IPS-18a (cell line): ENCODE data around the gene CHD1L.
A peak's percentile ranks its signal among the peaks of the same experiment; 100 is the strongest.
"Not testable (repeated sequence)": the region's sequence is repeated elsewhere in the genome, so short reads cannot be mapped to it uniquely, and the experiment has no call there.

Experiments
- H3K27ac ChIP-seq: one replicate; pipeline ENCODE4 v1.5.1; 2013; ENCODE audit warnings: low read length
- H3K27me3 ChIP-seq: one replicate; pipeline ENCODE4 v1.6.1; 2013; ENCODE audit warnings: mild to moderate bottlenecking, low read length; ENCODE audit not compliant: control insufficient read depth, insufficient read depth
- H3K36me3 ChIP-seq: one replicate; pipeline ENCODE4 v1.6.1; 2013; ENCODE audit warnings: low read depth, low read length; ENCODE audit not compliant: control insufficient read depth
- H3K4me1 ChIP-seq: one replicate; pipeline ENCODE4 v1.6.1; 2013; ENCODE audit warnings: low read depth, low read length; ENCODE audit not compliant: control insufficient read depth
- H3K4me3 ChIP-seq: one replicate; pipeline ENCODE4 v1.5.1; 2013; ENCODE audit warnings: low read length
- H3K9ac ChIP-seq: one replicate; pipeline ENCODE4 v1.6.1; 2013; ENCODE audit warnings: mild to moderate bottlenecking, low read length, moderate library complexity
- H3K9me3 ChIP-seq: one replicate; pipeline ENCODE4 v1.6.1; 2013; ENCODE audit warnings: low read depth, low read length; ENCODE audit not compliant: control insufficient read depth

The CHD1L gene

GRCh38 chr1:147235822-147236221 is 6.7 kb upstream of the CHD1L start:
- Histone ChIP-seq H3K9ac (no peak overlapping the region), H3K4me1 (no peaks in the 10 kb centered on the region), H3K27ac (no peak overlapping the region), H3K4me3 (no peak overlapping the region), H3K9me3 (peaks cover 4% of the 10 kb centered on the region), H3K36me3 (no peaks in the 10 kb centered on the region), H3K27me3 (no peaks in the 10 kb centered on the region)

- Histone ChIP-seq H3K4me3 (no peak overlapping the region), H3K27ac (no peak overlapping the region), H3K27me3 (no peaks in the 10 kb centered on the region), H3K9ac (no peak overlapping the region), H3K36me3 (no peaks in the 10 kb centered on the region), H3K4me1 (no peaks in the 10 kb centered on the region), H3K9me3 (peaks cover 4% of the 10 kb centered on the region)
Observed at GRCh38 chr1:147236448-147236847, 6.0 kb upstream of the CHD1L start.

DNA sequence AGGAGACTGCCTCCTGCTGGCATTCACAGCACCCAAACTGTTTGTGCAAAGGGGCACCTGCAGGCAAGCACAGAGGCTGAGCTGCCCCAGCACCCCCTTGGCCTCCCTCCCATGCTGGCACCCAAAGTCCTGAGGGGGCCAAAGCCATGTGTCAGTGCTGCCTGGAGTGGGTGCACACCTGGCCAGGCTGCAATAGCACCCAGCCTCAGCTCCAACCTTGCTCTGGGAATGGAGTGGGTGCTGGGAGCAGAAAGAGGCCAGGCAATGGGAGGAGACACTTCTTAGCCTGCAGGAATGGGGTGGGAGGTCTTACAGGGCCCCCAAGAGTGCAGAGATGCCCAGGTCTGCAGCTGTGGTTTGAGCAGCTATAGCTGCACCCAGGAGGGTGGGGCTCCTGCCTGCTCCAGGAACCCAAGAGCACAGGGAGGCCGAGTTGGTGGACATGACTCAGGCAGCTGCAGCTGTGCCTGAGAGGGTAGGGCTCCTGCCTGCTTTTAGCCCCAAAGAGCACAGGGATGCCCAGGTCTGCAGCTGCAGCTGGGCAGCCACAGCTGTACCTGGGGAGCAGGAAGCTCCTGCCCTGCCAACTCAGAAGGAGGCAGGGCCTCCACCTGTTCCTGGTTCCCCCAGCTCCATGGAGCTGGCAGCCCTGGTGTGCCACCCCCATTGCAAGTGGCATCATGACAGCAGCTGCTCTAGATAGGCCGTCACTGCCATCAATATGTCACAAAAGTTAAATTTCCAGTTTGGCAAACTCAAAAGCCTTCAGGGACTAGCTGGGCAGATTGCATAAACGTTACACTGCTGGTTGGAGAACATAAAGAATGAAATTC is 5.3 kb upstream of the CHD1L start:
- no peak overlapping the region for H3K9ac ChIP-seq
- H3K27me3 ChIP-seq = no peaks in the 10 kb centered on the region
- H3K36me3 ChIP-seq = no peaks in the 10 kb centered on the region
- no peak overlapping the region for H3K4me3 ChIP-seq
- no peak overlapping the region for H3K27ac ChIP-seq
- H3K4me1 ChIP-seq = no peaks in the 10 kb centered on the region
- H3K9me3 ChIP-seq = peaks cover under 1% of the 10 kb centered on the region

GRCh38 chr1:147238053-147238902 is 4.2 kb upstream of the CHD1L start:
- no peaks in the 10 kb centered on the region for H3K4me1 ChIP-seq
- H3K4me3 ChIP-seq = no peak overlapping the region
- H3K27me3 ChIP-seq = no peaks in the 10 kb centered on the region
- no peak overlapping the region for H3K9ac ChIP-seq
- no peaks in the 10 kb centered on the region for H3K9me3 ChIP-seq
- H3K27ac ChIP-seq = no peak overlapping the region
- no peaks in the 10 kb centered on the region for H3K36me3 ChIP-seq

GRCh38 chr1:147238925-147239820 is 3.3 kb upstream of the CHD1L start:
- H3K27ac ChIP-seq = no peak overlapping the region
- H3K27me3 ChIP-seq = no peaks in the 10 kb centered on the region
- no peaks in the 10 kb centered on the region for H3K9me3 ChIP-seq
- H3K4me3 ChIP-seq = no peak overlapping the region
- H3K4me1 ChIP-seq = peaks cover 6% of the 10 kb centered on the region
- H3K9ac ChIP-seq = no peak overlapping the region
- no peaks in the 10 kb centered on the region for H3K36me3 ChIP-seq

DNA sequence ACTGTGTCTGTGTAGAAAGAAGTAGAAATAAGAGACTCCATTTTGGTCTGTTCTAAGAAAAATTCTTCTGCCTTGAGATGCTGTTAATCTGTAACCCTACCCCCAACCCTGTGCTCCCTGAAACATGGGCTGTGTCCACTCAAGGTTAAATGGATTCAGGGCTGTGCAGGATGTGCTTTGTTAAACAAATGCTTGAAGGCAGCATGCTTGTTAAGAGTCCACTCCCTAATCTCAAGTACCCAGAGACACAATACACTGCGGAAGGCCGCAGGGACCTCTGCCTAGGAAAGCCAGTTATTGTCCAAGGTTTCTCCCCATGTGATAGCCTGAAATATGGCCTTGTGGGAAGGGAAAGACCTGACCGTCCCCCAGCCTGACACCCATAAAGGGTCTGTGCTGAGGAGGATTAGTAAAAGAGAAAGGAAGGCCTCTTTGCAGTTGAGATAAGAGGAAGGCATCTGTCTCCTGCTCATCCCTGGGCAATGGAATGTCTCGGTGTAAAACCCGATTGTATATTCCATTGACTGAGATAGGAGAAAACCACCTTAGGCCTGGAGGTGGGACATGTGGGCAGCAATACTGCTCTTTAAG is 2.3 kb upstream of the CHD1L start:
- H3K27me3 ChIP-seq, H3K9me3 ChIP-seq, H3K36me3 ChIP-seq, H3K9ac ChIP-seq, H3K4me3 ChIP-seq, H3K27ac ChIP-seq: not testable (repeated sequence)
- peaks cover 13% of the 10 kb centered on the region for H3K4me1 ChIP-seq

DNA sequence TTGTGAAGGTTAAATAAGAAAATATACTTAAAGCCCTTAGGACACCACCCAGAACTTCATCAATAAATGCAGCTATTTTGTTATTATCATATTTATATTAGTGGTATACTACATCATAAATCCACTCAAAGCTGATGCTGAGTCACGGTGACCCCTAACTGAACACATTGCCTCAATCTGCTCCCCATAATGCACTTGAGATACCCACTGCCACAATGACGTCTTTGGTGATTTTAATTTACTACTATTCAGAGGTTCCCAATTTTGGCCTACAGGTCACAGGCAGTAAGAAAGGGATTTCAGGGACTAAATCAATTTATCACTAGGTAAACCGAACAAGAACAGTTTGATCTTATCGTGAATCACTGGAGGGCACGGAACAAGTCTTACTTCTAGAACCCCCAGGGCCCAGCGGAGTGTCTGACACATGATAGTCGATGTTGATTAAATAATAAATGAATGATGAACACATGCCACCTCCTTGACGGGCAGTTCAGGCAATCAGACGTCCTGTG is 493 bp upstream of the CHD1L start:
- Histone ChIP-seq H3K4me1 (peaks cover 17% of the 10 kb centered on the region), H3K9me3 (no peaks in the 10 kb centered on the region), H3K4me3 (peak overlapping the region; percentile 98), H3K9ac (no peak overlapping the region), H3K27me3 (no peaks in the 10 kb centered on the region), H3K27ac (no peak overlapping the region), H3K36me3 (no peaks in the 10 kb centered on the region)

GRCh38 chr1:147243228-147243685 is 773 bp downstream of the CHD1L start:
- Histone ChIP-seq H3K36me3 (no peaks in the 10 kb centered on the region), H3K27me3 (no peaks in the 10 kb centered on the region), H3K27ac (peak overlapping the region; percentile 61), H3K9ac (peak overlapping the region; percentile 90), H3K4me1 (peaks cover 26% of the 10 kb centered on the region), H3K4me3 (peak overlapping the region; percentile 98), H3K9me3 (no peaks in the 10 kb centered on the region)

DNA sequence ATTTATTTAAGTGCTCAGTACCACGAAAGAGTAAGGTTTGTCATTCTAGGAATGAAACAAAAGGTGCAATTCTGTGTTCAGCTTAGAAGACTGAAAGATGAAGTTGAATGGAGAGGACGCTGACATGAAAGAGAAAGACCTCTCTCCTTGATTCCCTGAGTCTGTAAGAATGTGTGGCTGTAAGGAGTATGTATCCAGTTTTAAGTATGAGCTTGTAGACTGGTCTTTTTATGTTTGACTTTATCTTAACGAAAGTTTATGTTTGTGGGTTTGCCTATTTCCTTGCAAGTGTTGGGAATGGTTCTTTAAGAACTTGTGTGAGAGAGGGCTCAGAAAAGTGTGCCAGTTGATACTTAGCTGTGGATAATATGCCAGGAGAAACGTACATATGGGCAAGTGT is 1.4 kb downstream of the CHD1L start:
- no peaks in the 10 kb centered on the region for H3K36me3 ChIP-seq
- H3K27ac ChIP-seq = no peak overlapping the region

DNA sequence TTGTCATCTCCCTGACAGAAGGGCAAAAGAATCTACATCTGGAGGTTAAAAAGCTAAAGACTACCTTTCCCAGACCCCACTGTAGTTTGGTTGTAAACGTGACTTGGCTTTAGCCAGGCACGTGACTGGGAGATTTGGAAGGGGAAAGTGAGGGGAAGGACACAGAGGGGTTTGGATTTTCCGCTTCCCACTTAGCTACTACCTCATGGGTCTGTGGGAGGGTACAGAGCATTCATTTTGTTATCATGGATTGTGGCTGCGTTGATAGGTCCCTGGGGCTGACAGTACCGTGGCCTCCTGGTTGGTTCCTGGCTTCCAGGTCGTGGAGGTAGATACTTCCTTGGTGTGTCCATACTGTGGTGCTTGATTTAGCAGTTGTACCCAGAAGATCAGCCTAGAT is 2.6 kb downstream of the CHD1L start:
- Histone ChIP-seq H3K27ac (no peak overlapping the region), H3K4me3 (no peak overlapping the region), H3K36me3 (no peaks in the 10 kb centered on the region)

More for the DNA sequence above, 1.4 kb downstream of the CHD1L start:
- peaks cover 26% of the 10 kb centered on the region for H3K4me1 ChIP-seq
- H3K9ac ChIP-seq = peak overlapping the region; percentile 90
- H3K27me3 ChIP-seq = no peaks in the 10 kb centered on the region
- H3K9me3 ChIP-seq = no peaks in the 10 kb centered on the region
- peak overlapping the region; percentile 98 for H3K4me3 ChIP-seq

More for the DNA sequence above, 2.6 kb downstream of the CHD1L start:
- Histone ChIP-seq H3K4me1 (peaks cover 27% of the 10 kb centered on the region), H3K9ac (no peak overlapping the region), H3K27me3 (no peaks in the 10 kb centered on the region), H3K9me3 (no peaks in the 10 kb centered on the region)
